ENCODE data around the gene SUCLA2. TPM values are rescaled to one million over a fixed set of nuclear protein-coding genes. Genes with fewer than 3 reads are reported as not detected.
A peak's percentile ranks its signal among the peaks of the same experiment; 100 is the strongest.

The SUCLA2 gene
- total and polyA plus RNA-seq, 9 of the 15 experiments (the other 6 are each of a cell fraction or from before 2014, with no cell fraction given) = 23.3 to 52.9 (median 35.8) TPM

DNA sequence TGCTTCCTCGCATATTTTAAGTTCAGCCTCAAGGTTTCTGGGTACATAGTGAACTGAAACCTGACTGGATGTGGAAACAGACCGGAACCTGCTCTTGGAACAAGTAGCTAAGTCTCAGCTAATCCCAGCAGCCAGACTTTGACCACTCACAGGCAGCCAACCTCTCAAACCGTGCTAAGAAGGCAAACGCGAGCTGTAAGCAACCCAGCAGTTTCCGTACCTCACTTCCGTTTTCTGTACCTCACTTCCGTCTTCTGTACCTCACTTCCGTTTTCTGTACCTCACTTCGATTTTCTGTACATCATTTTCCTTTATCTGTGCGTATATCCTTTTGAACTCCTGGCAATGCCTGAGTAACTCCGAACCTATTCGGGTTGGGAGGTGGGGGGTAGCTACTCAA lies 96.8 kb downstream of the SUCLA2 start (continued):
- TF ChIP-seq, protein P1, sequence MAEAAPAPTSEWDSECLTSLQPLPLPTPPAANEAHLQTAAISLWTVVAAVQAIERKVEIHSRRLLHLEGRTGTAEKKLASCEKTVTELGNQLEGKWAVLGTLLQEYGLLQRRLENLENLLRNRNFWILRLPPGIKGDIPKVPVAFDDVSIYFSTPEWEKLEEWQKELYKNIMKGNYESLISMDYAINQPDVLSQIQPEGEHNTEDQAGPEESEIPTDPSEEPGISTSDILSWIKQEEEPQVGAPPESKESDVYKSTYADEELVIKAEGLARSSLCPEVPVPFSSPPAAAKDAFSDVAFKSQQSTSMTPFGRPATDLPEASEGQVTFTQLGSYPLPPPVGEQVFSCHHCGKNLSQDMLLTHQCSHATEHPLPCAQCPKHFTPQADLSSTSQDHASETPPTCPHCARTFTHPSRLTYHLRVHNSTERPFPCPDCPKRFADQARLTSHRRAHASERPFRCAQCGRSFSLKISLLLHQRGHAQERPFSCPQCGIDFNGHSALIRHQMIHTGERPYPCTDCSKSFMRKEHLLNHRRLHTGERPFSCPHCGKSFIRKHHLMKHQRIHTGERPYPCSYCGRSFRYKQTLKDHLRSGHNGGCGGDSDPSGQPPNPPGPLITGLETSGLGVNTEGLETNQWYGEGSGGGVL (CRISPR knock-in tag; IDR thresholded peaks at IDR 0.05) = no peak
- TF ChIP-seq SPI1 (IDR thresholded peaks at IDR 0.05; ENCODE audit: borderline replicate concordance, low read depth, low read length) (peak; percentile 92), GABPA (tag; conservative IDR thresholded peaks at IDR 0.05; ENCODE audit: low read depth) (peak; percentile 90), LEF1 (IDR thresholded peaks at IDR 0.05) (no peak), SAFB (IDR thresholded peaks at IDR 0.05; ENCODE audit: borderline replicate concordance, low read depth, low read length) (no peak), ERF (CRISPR knock-in tag; IDR thresholded peaks at IDR 0.05) (no peak), CREM (IDR thresholded peaks at IDR 0.05; ENCODE audit: low read depth) (peak; percentile 79), CBX2 (IDR thresholded peaks at IDR 0.05; ENCODE audit: insufficient read depth, low read length, poor library complexity, severe bottlenecking) (no peak), ZNF347 (CRISPR knock-in tag; IDR thresholded peaks at IDR 0.05; ENCODE audit: low read depth) (no peak)
- TF ChIP-seq, protein P2, sequence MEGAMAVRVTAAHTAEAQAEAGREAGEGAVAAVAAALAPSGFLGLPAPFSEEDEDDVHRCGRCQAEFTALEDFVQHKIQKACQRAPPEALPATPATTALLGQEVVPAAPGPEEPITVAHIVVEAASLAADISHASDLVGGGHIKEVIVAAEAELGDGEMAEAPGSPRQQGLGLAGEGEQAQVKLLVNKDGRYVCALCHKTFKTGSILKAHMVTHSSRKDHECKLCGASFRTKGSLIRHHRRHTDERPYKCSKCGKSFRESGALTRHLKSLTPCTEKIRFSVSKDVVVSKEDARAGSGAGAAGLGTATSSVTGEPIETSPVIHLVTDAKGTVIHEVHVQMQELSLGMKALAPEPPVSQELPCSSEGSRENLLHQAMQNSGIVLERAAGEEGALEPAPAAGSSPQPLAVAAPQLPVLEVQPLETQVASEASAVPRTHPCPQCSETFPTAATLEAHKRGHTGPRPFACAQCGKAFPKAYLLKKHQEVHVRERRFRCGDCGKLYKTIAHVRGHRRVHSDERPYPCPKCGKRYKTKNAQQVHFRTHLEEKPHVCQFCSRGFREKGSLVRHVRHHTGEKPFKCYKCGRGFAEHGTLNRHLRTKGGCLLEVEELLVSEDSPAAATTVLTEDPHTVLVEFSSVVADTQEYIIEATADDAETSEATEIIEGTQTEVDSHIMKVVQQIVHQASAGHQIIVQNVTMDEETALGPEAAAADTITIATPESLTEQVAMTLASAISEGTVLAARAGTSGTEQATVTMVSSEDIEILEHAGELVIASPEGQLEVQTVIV (CRISPR knock-in tag; IDR thresholded peaks at IDR 0.05; ENCODE audit: borderline replicate concordance) = no peak
- TF ChIP-seq, protein P3, sequence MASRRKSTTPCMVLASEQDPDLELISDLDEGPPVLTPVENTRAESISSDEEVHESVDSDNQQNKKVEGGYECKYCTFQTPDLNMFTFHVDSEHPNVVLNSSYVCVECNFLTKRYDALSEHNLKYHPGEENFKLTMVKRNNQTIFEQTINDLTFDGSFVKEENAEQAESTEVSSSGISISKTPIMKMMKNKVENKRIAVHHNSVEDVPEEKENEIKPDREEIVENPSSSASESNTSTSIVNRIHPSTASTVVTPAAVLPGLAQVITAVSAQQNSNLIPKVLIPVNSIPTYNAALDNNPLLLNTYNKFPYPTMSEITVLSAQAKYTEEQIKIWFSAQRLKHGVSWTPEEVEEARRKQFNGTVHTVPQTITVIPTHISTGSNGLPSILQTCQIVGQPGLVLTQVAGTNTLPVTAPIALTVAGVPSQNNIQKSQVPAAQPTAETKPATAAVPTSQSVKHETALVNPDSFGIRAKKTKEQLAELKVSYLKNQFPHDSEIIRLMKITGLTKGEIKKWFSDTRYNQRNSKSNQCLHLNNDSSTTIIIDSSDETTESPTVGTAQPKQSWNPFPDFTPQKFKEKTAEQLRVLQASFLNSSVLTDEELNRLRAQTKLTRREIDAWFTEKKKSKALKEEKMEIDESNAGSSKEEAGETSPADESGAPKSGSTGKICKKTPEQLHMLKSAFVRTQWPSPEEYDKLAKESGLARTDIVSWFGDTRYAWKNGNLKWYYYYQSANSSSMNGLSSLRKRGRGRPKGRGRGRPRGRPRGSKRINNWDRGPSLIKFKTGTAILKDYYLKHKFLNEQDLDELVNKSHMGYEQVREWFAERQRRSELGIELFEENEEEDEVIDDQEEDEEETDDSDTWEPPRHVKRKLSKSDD (conservative IDR thresholded peaks at IDR 0.05; ENCODE audit: low read length) = no peak

All from K562 (cell line).